Left ventricle myocardium inferior (tissue), 1 donor: ENCODE measurements around the gene BCAS3. TPM values are rescaled to one million over a fixed set of nuclear protein-coding genes. Genes with fewer than 3 reads are reported as not detected.

Experiments used
- DNase-seq: peaks from one replicate; pipeline ENCODE4 v3.0.0-alpha.2; 2020
- H3K27ac ChIP-seq: fragments of 200-600 bp; replicated peaks from 2 replicates; pipeline ENCODE4 v1.8.0; 2021
- H3K27me3 ChIP-seq: fragments of 200-600 bp; 2 replicates; pipeline ENCODE4 v1.8.0; 2021; ENCODE audit warnings: low read depth
- H3K36me3 ChIP-seq: fragments of 200-600 bp; 2 replicates; pipeline ENCODE4 v1.8.0; 2021
- H3K4me1 ChIP-seq: fragments of 200-600 bp; 2 replicates; pipeline ENCODE4 v1.8.0; 2021
- H3K4me3 ChIP-seq: fragments of 200-600 bp; 2 replicates; pipeline ENCODE4 v1.8.0; 2021; ENCODE audit warnings: mild to moderate bottlenecking, moderate library complexity
- H3K9me3 ChIP-seq: fragments of 200-600 bp; replicated peaks from 2 replicates; pipeline ENCODE4 v1.8.0; 2021
- CTCF ChIP-seq: fragments of 200-600 bp; IDR thresholded peaks from 2 replicates; pipeline ENCODE4 v1.8.0; 2021; ENCODE audit warnings: antibody characterized with exemption, mild to moderate bottlenecking, borderline replicate concordance
- intact Hi-C: fragments of 100-400 bp; cut with micrococcal nuclease; formaldehyde crosslinking; loops from one replicate; pipeline ENCODE4 v1.11.0; 2022
- total RNA-seq: library from RNA; stranded (reverse); fragmentation: NEBNext Ultra II Directional; extraction: Animal tissue kit (Norgen Biotek cat#: 25700); gene quantifications from one replicate; pipeline ENCODE4 v1.2.1, GENCODE V29; 2021
- donor health status: DM: no; HTN: yes; CAD: no; lungs with severe emphysema.

BCAS3 gene
- total RNA-seq, 1 donor from 2014 or later = 16.5 TPM

- peak overlapping the region; percentile 2 for H3K27ac ChIP-seq
Measured at GRCh38 chr17:60645918-60646523, 31.6 kb upstream of the BCAS3 start.

GRCh38 chr17:60646701-60647100 lies 30.9 kb upstream of the BCAS3 start:
- TF ChIP-seq CTCF = no peak
- H3K36me3 ChIP-seq = peaks cover 40% of the 10 kb centered on the region
- intact Hi-C loops = no loop called here
- H3K27me3 ChIP-seq = no peaks in the 10 kb centered on the region
- H3K4me1 ChIP-seq = peaks cover 37% of the 10 kb centered on the region
- no peaks in the 10 kb centered on the region for H3K9me3 ChIP-seq
- DNase-seq = no peak
- H3K27ac ChIP-seq = no peak overlapping the region
- no peak overlapping the region for H3K4me3 ChIP-seq

More at GRCh38 chr17:60645918-60646523, 31.6 kb upstream of the BCAS3 start:
- Histone ChIP-seq H3K27me3 (no peaks in the 10 kb centered on the region), H3K36me3 (peaks cover 34% of the 10 kb centered on the region), H3K4me1 (peaks cover 43% of the 10 kb centered on the region), H3K4me3 (no peak overlapping the region), H3K9me3 (no peaks in the 10 kb centered on the region)
- DNase-seq = no peak
- intact Hi-C loops = no loop called here
- TF ChIP-seq CTCF = no peak

GRCh38 chr17:60647705-60648104 lies 29.9 kb upstream of the BCAS3 start:
- H3K27me3 ChIP-seq = no peaks in the 10 kb centered on the region
- no peaks in the 10 kb centered on the region for H3K9me3 ChIP-seq
- H3K4me3 ChIP-seq = no peak overlapping the region
- intact Hi-C loops = no loop called here
- H3K36me3 ChIP-seq = peaks cover 43% of the 10 kb centered on the region
- no peak overlapping the region for H3K27ac ChIP-seq
- no peak for DNase-seq
- TF ChIP-seq CTCF = no peak
- peaks cover 30% of the 10 kb centered on the region for H3K4me1 ChIP-seq

- H3K36me3 ChIP-seq = peaks cover 60% of the 10 kb centered on the region
- DNase-seq = no peak
- H3K9me3 ChIP-seq = no peaks in the 10 kb centered on the region
- no peak overlapping the region for H3K4me3 ChIP-seq
- intact Hi-C loops = no loop called here
- TF ChIP-seq CTCF = no peak
- no peaks in the 10 kb centered on the region for H3K4me1 ChIP-seq
- no peak overlapping the region for H3K27ac ChIP-seq
- H3K27me3 ChIP-seq = no peaks in the 10 kb centered on the region
Measured at GRCh38 chr17:60652454-60653247, 25.0 kb upstream of the BCAS3 start.

GRCh38 chr17:60653569-60653968 lies 24.1 kb upstream of the BCAS3 start:
- TF ChIP-seq CTCF = no peak
- no peaks in the 10 kb centered on the region for H3K27me3 ChIP-seq
- DNase-seq = no peak
- intact Hi-C loops = no loop called here
- no peaks in the 10 kb centered on the region for H3K4me1 ChIP-seq
- H3K36me3 ChIP-seq = peaks cover 58% of the 10 kb centered on the region
- no peak overlapping the region for H3K27ac ChIP-seq
- H3K4me3 ChIP-seq = no peak overlapping the region
- no peaks in the 10 kb centered on the region for H3K9me3 ChIP-seq
